ENCODE measurements around the gene ZFP2. TPM values are rescaled to one million over a fixed set of nuclear protein-coding genes. Genes with fewer than 3 reads are reported as not detected.
"Not testable (repeated sequence)": the region's sequence is repeated elsewhere in the genome, so short reads cannot be mapped to it uniquely, and the experiment has no call there.

ZFP2 gene
- total RNA-seq, result 2.9 TPM

- DNase-seq, result peak; percentile 83
Measured at GRCh38 chr5:178895615-178896571, at the start of gene ZFP2. TSS of gene ZFP2 (plus strand) at chr5:178895913. CDS start at chr5:178931314, 35,401 bp downstream.

- no peak for DNase-seq
Measured at GRCh38 chr5:178849316-178849715, 46.4 kb upstream of the ZFP2 start.

- DNase-seq, result no peak
Measured at GRCh38 chr5:178851951-178852350, 43.8 kb upstream of the ZFP2 start.

- no peak for DNase-seq
Measured at GRCh38 chr5:178854284-178854683, 41.4 kb upstream of the ZFP2 start.

- peak; percentile 96 for DNase-seq
Measured at GRCh38 chr5:178859625-178860521, 35.8 kb upstream of the ZFP2 start, which contains the start of gene ZNF354B. TSS of gene ZNF354B (plus strand) at chr5:178859953. CDS start at chr5:178861048, 1,095 bp downstream.

- DNase-seq, result not testable (repeated sequence)
Measured at GRCh38 chr5:178860615-178861014, 35.1 kb upstream of the ZFP2 start.

GRCh38 chr5:178861627-178862026 lies 34.1 kb upstream of the ZFP2 start:
- no peak for DNase-seq

GRCh38 chr5:178866946-178867345 lies 28.8 kb upstream of the ZFP2 start:
- no peak for DNase-seq

GRCh38 chr5:178869577-178869976 lies 26.1 kb upstream of the ZFP2 start:
- no peak for DNase-seq

GRCh38 chr5:178870411-178870810 lies 25.3 kb upstream of the ZFP2 start:
- no peak for DNase-seq

GRCh38 chr5:178872302-178872701 lies 23.4 kb upstream of the ZFP2 start:
- DNase-seq, result no peak

GRCh38 chr5:178883115-178883694 lies 12.5 kb upstream of the ZFP2 start:
- DNase-seq, result not testable (repeated sequence)

GRCh38 chr5:178883815-178884430 lies 11.8 kb upstream of the ZFP2 start:
- DNase-seq, result no peak

- no peak for DNase-seq
Measured at GRCh38 chr5:178899289-178899688, 3.6 kb downstream of the ZFP2 start.

GRCh38 chr5:178902849-178903248 lies 7.1 kb downstream of the ZFP2 start:
- no peak for DNase-seq

- no peak for DNase-seq
Measured at GRCh38 chr5:178931846-178932760, 36.4 kb downstream of the ZFP2 start.

- peak; percentile 99 for DNase-seq
Measured at GRCh38 chr5:178940569-178941360, 45.1 kb downstream of the ZFP2 start, which contains the start of gene ZNF454. TSS of gene ZNF454 (plus strand) at chr5:178941198. CDS start at chr5:178942792, 1,594 bp downstream.

- DNase-seq, result no peak
Measured at GRCh38 chr5:178941361-178941760, 45.6 kb downstream of the ZFP2 start.

GRCh38 chr5:178965465-178966055 lies 69.8 kb downstream of the ZFP2 start:
- no peak for DNase-seq
